Measurements from ENCODE around the gene STX1A. TPM values are rescaled to one million over a fixed set of nuclear protein-coding genes. Genes with fewer than 3 reads are reported as not detected.

STX1A gene
- total and polyA plus RNA-seq, 2 of the 13 experiments (the other 11 are each of a cell fraction or from before 2014, with no cell fraction given) = 6.1 to 12.2 TPM

- FAIRE-seq = no peak
- TF ChIP-seq MIER2 (CRISPR knock-in tag; IDR thresholded peaks at IDR 0.05) = no peak
- TF ChIP-seq ZNF724P (CRISPR knock-in tag; IDR thresholded peaks at IDR 0.05; ENCODE audit: borderline replicate concordance) = no peak
- TF ChIP-seq SRY (CRISPR knock-in tag; IDR thresholded peaks at IDR 0.05) = no peak
- no peak for TF ChIP-seq ZNF609 (CRISPR knock-in tag; IDR thresholded peaks at IDR 0.05; ENCODE audit: borderline replicate concordance)
- no peak for TF ChIP-seq ZNF251 (CRISPR knock-in tag; IDR thresholded peaks at IDR 0.05)
- no peak for TF ChIP-seq ZNF83 (CRISPR knock-in tag; IDR thresholded peaks at IDR 0.05; ENCODE audit: borderline replicate concordance)
- TF ChIP-seq HNRNPLL (IDR thresholded peaks at IDR 0.05; ENCODE audit: low read depth, low read length, poor library complexity, severe bottlenecking) = no peak
- no peak for TF ChIP-seq ATF2 (CRISPR knock-in tag; IDR thresholded peaks at IDR 0.05)
- TF ChIP-seq ZFP41 (CRISPR knock-in tag; IDR thresholded peaks at IDR 0.05; ENCODE audit: borderline replicate concordance) = no peak
- no peak for TF ChIP-seq ZNF619 (CRISPR knock-in tag; IDR thresholded peaks at IDR 0.05)
- no peak for TF ChIP-seq AGO1 (IDR thresholded peaks at IDR 0.05; ENCODE audit: low read depth, low read length, poor library complexity, severe bottlenecking)
- no peak for TF ChIP-seq ZNF574 (CRISPR knock-in tag; IDR thresholded peaks at IDR 0.05)
- TF ChIP-seq SMAD1 (CRISPR knock-in tag; IDR thresholded peaks at IDR 0.05; ENCODE audit: borderline replicate concordance, low read depth) = no peak
- TF ChIP-seq SATB2 (CRISPR knock-in tag; IDR thresholded peaks at IDR 0.05) = no peak
- no peak for TF ChIP-seq GABPA (IDR thresholded peaks at IDR 0.05; ENCODE audit: low read depth, low read length)
- TF ChIP-seq GABPA (CRISPR knock-in tag; IDR thresholded peaks at IDR 0.05; ENCODE audit: low read depth) = no peak
- TF ChIP-seq TEF (CRISPR knock-in tag; IDR thresholded peaks at IDR 0.05) = no peak
Observed at GRCh38 chr7:73688288-73688687, 31.2 kb downstream of the STX1A start.

More at GRCh38 chr7:73688288-73688687, 31.2 kb downstream of the STX1A start:
- H3K4me2 ChIP-seq (ENCODE audit: low read depth, low read length) = no peak overlapping the region
- ATAC-seq (no peak), DNase-seq (ENCODE audit: low spot score) (no peak)
- BruUV-seq (replicated peaks) = no TSS peak
- WGBS (ENCODE audit: low lambda C conversion rate) = 100% methylated on average over 8 of the region's 8 CpGs
- H3K36me3 ChIP-seq (replicated peaks in 1 of 2; ENCODE audit: control insufficient read depth in 1 of 2, insufficient read depth in 2 of 2, low read length in 2 of 2) = peaks cover 22 to 65% of the 10 kb centered on the region in 2 experiments
- H3K27ac ChIP-seq (ENCODE audit: extremely low read length, insufficient read depth, low read length) = no peak overlapping the region
- CTCF ChIA-PET (ENCODE audit: low intra/inter-chr PET ratio, low total read pairs) = no interaction called here
- H3K4me1 ChIP-seq (ENCODE audit: insufficient read depth, low read length) = no peaks in the 10 kb centered on the region
- no peaks in the 10 kb centered on the region; a peak in 1 of 5 replicates for H3K27me3 ChIP-seq (ENCODE audit: control insufficient read depth in 1 of 2, insufficient read depth in 2 of 2, low read length in 2 of 2)
- H2AFZ ChIP-seq (ENCODE audit: low read length) = no peak overlapping the region
- no peaks in the 10 kb centered on the region for H4K20me1 ChIP-seq (ENCODE audit: insufficient read depth, low read length)
- no peak overlapping the region for H3K9ac ChIP-seq (ENCODE audit: insufficient read depth, low read depth, low read length)
- intact Hi-C loops (cut with micrococcal nuclease; ENCODE audit: unreplicated experiment) = no loop called here
- H3K9me3 ChIP-seq (ENCODE audit: low read length) = no peaks in the 10 kb centered on the region
- H3K4me3 ChIP-seq (replicated peaks in 1 of 3; ENCODE audit: insufficient read depth in 1 of 3, low read depth in 2 of 3, low read length in 3 of 3) = no peak overlapping the region
- in situ Hi-C loops (cut with HindIII; ENCODE audit: extremely low pct_ligation_motif_present, low pct_unique_long_range_greater_than_20kb) = no loop called here
- POLR2A ChIA-PET = no interaction called here
- H3K79me2 ChIP-seq (ENCODE audit: insufficient read depth, low read length) = peaks cover 22% of the 10 kb centered on the region
